Choroid plexus epithelial cell (primary cell): ENCODE measurements around the gene VSTM2B.

Source experiments
- DNase-seq: peaks from one replicate; pipeline ENCODE4 v3.0.0-alpha.2; 2010; ENCODE audit warnings: low read depth
- H3K4me3 ChIP-seq: 2 replicates; pipeline ENCODE4 v1.5.1; 2011; ENCODE audit warnings: low read depth, mild to moderate bottlenecking, control low read depth, low read length, moderate library complexity
- CTCF ChIP-seq: conservative IDR thresholded peaks from 2 replicates; pipeline ENCODE4 v1.5.1; 2011; ENCODE audit warnings: low read depth, mild to moderate bottlenecking, control low read depth, inconsistent platforms, low read length, moderate library complexity

VSTM2B gene

GRCh38 chr19:29488316-29488715, 37.5 kb upstream of the VSTM2B start:
- H3K4me3 ChIP-seq, result no peak overlapping the region
- no peak for TF ChIP-seq CTCF
- DNase-seq, result no peak

- H3K4me3 ChIP-seq, result no peak overlapping the region
- no peak for TF ChIP-seq CTCF
- DNase-seq, result no peak
Measured at GRCh38 chr19:29489172-29489951, 36.4 kb upstream of the VSTM2B start.

- TF ChIP-seq CTCF, result no peak
- no peak overlapping the region for H3K4me3 ChIP-seq
- DNase-seq, result no peak
Measured at GRCh38 chr19:29491491-29491890, 34.3 kb upstream of the VSTM2B start.

GRCh38 chr19:29491995-29492577, 33.7 kb upstream of the VSTM2B start:
- TF ChIP-seq CTCF, result no peak
- H3K4me3 ChIP-seq, result no peak overlapping the region
- DNase-seq, result no peak

GRCh38 chr19:29492769-29493168, 33.0 kb upstream of the VSTM2B start:
- no peak overlapping the region for H3K4me3 ChIP-seq
- no peak for DNase-seq
- no peak for TF ChIP-seq CTCF

- no peak overlapping the region for H3K4me3 ChIP-seq
- no peak for DNase-seq
- no peak for TF ChIP-seq CTCF
Measured at GRCh38 chr19:29495091-29495490, 30.7 kb upstream of the VSTM2B start.
